ENCODE results near the gene PRADC1. TPM values are rescaled to one million over a fixed set of nuclear protein-coding genes. Genes with fewer than 3 reads are reported as not detected.
A peak's percentile ranks its signal among the peaks of the same experiment; 100 is the strongest.

The PRADC1 gene
- total RNA-seq, 3 donors from 2014 or later, result 21.6 to 49.6 (median 25.6) TPM

DNA sequence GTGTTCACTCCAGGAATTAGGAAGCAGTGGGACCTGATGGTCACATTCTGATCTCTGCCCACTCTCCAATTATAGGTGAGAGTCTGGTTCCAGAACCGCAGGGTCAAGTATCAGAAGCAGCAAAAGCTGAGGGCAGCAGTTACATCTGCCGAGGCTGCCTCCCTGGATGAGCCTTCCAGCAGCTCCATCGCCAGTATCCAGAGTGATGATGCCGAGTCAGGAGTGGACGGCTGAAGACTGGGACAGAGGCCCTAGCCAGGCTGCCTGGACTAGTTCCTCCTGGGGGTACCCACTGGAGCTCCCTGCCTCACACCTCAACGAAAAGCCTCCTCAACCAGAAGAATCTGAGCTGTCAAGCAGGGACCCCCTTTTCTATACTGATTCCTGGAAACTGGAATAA, 22.3 kb downstream of the PRADC1 start:
- intact Hi-C loops (cut with DNase I; ENCODE audit: low total_unique reads), result no loop called here

DNA sequence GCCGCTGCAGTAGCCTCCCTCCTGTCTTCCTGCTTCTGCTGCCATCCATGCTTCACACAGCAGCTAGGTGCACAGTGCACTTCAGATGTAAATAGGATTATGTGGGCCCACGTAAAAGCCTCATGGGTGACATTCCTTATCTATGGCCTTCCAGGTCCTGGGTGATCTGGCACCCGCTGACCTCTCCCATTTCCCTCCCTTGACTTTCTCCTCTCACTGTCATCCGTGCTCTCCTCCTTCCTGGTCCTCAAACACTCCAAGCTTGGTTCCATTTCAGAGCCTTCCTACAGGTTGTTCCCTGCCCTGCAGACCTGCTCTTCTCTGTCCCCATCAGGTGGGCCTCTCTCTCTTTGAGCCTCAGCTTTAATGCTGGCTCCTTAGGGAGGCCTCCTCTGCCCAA, 23.0 kb downstream of the PRADC1 start:
- Histone ChIP-seq H3K27me3 (peaks cover 0 to 6% of the 10 kb centered on the region in 2 donors), H3K4me1 (no peaks in the 10 kb centered on the region), H3K9me3 (no peaks in the 10 kb centered on the region), H3K4me3 (no peak overlapping the region), H3K36me3 (no peaks in the 10 kb centered on the region), H3K27ac (no peak overlapping the region)
- DNase-seq (ENCODE audit: low spot score in 2 of 2), result no peak
- TF ChIP-seq POLR2AphosphoS5 (IDR thresholded peaks at IDR 0.05), result no peak
- TF ChIP-seq, protein P1, sequence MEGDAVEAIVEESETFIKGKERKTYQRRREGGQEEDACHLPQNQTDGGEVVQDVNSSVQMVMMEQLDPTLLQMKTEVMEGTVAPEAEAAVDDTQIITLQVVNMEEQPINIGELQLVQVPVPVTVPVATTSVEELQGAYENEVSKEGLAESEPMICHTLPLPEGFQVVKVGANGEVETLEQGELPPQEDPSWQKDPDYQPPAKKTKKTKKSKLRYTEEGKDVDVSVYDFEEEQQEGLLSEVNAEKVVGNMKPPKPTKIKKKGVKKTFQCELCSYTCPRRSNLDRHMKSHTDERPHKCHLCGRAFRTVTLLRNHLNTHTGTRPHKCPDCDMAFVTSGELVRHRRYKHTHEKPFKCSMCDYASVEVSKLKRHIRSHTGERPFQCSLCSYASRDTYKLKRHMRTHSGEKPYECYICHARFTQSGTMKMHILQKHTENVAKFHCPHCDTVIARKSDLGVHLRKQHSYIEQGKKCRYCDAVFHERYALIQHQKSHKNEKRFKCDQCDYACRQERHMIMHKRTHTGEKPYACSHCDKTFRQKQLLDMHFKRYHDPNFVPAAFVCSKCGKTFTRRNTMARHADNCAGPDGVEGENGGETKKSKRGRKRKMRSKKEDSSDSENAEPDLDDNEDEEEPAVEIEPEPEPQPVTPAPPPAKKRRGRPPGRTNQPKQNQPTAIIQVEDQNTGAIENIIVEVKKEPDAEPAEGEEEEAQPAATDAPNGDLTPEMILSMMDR (IDR thresholded peaks at IDR 0.05), result no peak
- intact Hi-C loops (cut with DNase I; ENCODE audit: low total_unique reads), result no loop called here

More for the DNA sequence above, 22.3 kb downstream of the PRADC1 start:
- Histone ChIP-seq H3K9me3 (no peaks in the 10 kb centered on the region), H3K4me1 (no peaks in the 10 kb centered on the region), H3K27ac (no peak overlapping the region), H3K36me3 (no peaks in the 10 kb centered on the region), H3K4me3 (no peak overlapping the region), H3K27me3 (peaks cover 0 to 6% of the 10 kb centered on the region in 2 donors)
- DNase-seq (ENCODE audit: low spot score in 2 of 2), result no peak
- TF ChIP-seq, protein P1 (IDR thresholded peaks at IDR 0.05), result no peak
- no peak for TF ChIP-seq POLR2AphosphoS5 (IDR thresholded peaks at IDR 0.05)
- TF ChIP-seq POLR2A (IDR thresholded peaks at IDR 0.05), result no peak

DNA sequence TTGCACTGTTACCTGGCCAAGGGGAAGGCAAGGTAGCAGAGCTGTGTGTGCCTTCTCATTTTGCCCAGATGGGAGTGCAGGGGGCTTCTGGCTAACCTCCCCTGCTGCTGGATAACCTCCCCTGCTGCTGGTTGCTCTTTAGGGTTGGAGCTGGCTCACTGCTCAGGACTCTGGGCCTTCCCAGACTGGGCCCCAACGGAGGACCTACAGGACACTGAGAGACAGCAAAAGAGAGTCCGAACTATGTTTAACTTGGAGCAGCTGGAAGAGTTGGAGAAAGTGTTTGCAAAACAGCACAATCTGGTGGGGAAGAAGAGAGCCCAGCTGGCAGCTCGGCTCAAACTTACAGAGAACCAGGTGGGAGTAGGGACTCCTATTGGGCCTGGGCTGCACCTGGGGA, 24.8 kb downstream of the PRADC1 start:
- H3K4me1 ChIP-seq, result no peaks in the 10 kb centered on the region
- no peak overlapping the region for H3K4me3 ChIP-seq
- no peaks in the 10 kb centered on the region for H3K36me3 ChIP-seq
- no peaks in the 10 kb centered on the region for H3K9me3 ChIP-seq
- H3K27ac ChIP-seq, result no peak overlapping the region
- TF ChIP-seq, protein P1 (IDR thresholded peaks at IDR 0.05), result no peak
- no peak for TF ChIP-seq POLR2AphosphoS5 (IDR thresholded peaks at IDR 0.05)
- no peak for TF ChIP-seq POLR2A (IDR thresholded peaks at IDR 0.05)
- H3K27me3 ChIP-seq, result peaks cover 0 to 16% of the 10 kb centered on the region in 2 donors
- intact Hi-C loops (cut with DNase I; ENCODE audit: low total_unique reads), result no loop called here
- DNase-seq (ENCODE audit: low spot score in 2 of 2), result no peak

DNA sequence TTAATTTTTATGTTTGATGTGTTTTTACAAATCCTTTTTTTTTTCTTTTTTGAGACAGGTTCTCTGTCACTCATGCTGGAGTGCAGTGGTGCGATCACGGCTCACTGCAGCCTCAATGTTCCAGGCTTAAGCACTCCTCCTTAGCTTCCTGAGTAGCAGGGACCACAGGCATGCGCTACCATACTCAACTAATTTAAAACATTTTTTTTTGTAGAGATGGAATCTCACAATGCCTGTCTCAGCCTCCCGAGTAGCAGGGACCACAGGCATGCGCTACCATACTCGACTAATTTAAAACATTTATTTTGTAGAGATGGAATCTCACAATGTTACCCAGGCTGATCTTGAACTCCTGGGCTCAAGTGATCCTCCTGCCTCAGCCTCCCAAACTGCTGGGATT, 27.4 kb downstream of the PRADC1 start:
- peaks cover 0 to 7% of the 10 kb centered on the region in 2 donors for H3K4me1 ChIP-seq
- no peaks in the 10 kb centered on the region for H3K36me3 ChIP-seq
- intact Hi-C loops (cut with DNase I; ENCODE audit: low total_unique reads), result no loop called here
- no peak overlapping the region for H3K27ac ChIP-seq
- H3K4me3 ChIP-seq, result no peak overlapping the region
- no peak for DNase-seq (ENCODE audit: low spot score in 2 of 2)
- no peak for TF ChIP-seq POLR2AphosphoS5 (IDR thresholded peaks at IDR 0.05)
- TF ChIP-seq, protein P1 (IDR thresholded peaks at IDR 0.05), result no peak
- TF ChIP-seq POLR2A (IDR thresholded peaks at IDR 0.05), result no peak
- H3K9me3 ChIP-seq, result no peaks in the 10 kb centered on the region
- peaks cover 4 to 42% of the 10 kb centered on the region in 2 donors for H3K27me3 ChIP-seq

DNA sequence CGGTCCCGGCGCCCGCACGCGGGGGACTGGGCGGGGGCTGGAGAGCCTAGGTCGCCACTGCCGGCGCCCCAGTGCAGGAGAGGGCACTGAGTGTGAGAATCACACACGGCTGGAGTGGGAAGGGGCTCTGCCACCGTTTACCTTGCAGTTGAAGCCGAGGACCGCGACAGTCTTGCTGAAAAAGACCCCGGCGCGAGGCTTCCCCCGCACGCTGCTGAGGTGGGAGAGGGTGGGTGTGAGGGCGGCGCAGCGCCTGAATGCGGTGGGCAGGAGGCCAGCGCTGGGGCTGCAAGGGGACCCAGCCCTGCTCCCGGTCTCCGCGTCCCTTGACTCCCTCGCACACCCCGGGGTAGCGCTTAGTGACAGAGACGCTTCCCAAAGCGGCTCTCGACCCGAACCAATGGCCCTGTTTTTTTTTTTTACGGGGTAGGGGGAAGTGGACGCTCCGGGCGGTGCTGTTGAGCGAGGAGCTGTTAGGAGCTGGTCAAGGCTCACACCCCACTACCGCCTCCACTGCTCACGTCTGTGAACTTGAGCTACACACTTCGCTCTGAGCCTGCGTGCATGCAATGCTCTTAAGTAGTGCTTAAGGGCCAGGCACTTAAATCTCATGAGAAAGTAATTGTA, 29.9 kb downstream of the PRADC1 start:
- DNase-seq (ENCODE audit: low spot score in 2 of 2), result no peak
- Histone ChIP-seq H3K4me3 (peak overlapping the region; percentile 14 to 55 (median 35)), H3K36me3 (no peaks in the 10 kb centered on the region), H3K27me3 (peaks cover 4 to 55% of the 10 kb centered on the region in 2 donors), H3K4me1 (peaks cover 0 to 7% of the 10 kb centered on the region in 2 donors), H3K27ac (no peak overlapping the region), H3K9me3 (no peaks in the 10 kb centered on the region)
- TF ChIP-seq, protein P1 (IDR thresholded peaks at IDR 0.05), result no peak
- TF ChIP-seq POLR2A (IDR thresholded peaks at IDR 0.05) (no peak), POLR2AphosphoS5 (IDR thresholded peaks at IDR 0.05) (no peak)
- intact Hi-C loops (cut with DNase I; ENCODE audit: low total_unique reads), result no loop called here

Data from breast epithelium (tissue), 4 donors.